K562 (cell line): ENCODE data around the gene GZMM. TPM values are rescaled to one million over a fixed set of nuclear protein-coding genes. Genes with fewer than 3 reads are reported as not detected.

Source experiments
- ATF1 ChIP-seq, 2 experiments: fragments of 450-650 bp in 1 of 2; IDR thresholded peaks; 2 replicates each; pipeline ENCODE4 v1.6.1; 2016; ENCODE audit warnings: missing compliant biosample characterization in 1 of 2, missing genetic modification characterization in 1 of 2
- ELF2 ChIP-seq: fragments of 250-450 bp; sonication (Bioruptor Pico); IDR thresholded peaks from 2 replicates; pipeline ENCODE4 v1.5.0; 2021; ENCODE audit warnings: mild to moderate bottlenecking
- ETV5 ChIP-seq: sonication (generic); formaldehyde crosslinking; IDR thresholded peaks from 2 replicates; pipeline ENCODE4 v1.4.0; 2020; ENCODE audit warnings: low read depth, mild to moderate bottlenecking, missing genetic modification reagents
- GABPA ChIP-seq: fragments of 200-800 bp; sonication (Bioruptor generic); conservative IDR thresholded peaks from 2 replicates; pipeline ENCODE4 v1.6.1; 2016; ENCODE audit warnings: low read depth, missing genetic modification characterization, missing compliant biosample characterization
- HLTF ChIP-seq: fragments of 450-650 bp; IDR thresholded peaks from 2 replicates; pipeline ENCODE4 v1.6.1; 2016
- MTA3 ChIP-seq: fragments of 450-650 bp; formaldehyde crosslinking; IDR thresholded peaks from 2 replicates; pipeline ENCODE4 v1.6.1; 2017; ENCODE audit warnings: mild to moderate bottlenecking, borderline replicate concordance
- NR1H2 ChIP-seq: sonication (generic); formaldehyde crosslinking; IDR thresholded peaks from 2 replicates; pipeline ENCODE4 v1.4.0; 2020; ENCODE audit warnings: mild to moderate bottlenecking, missing genetic modification reagents
- PHF21A ChIP-seq: fragments of 450-650 bp; IDR thresholded peaks from 2 replicates; pipeline ENCODE4 v1.6.1; 2017; ENCODE audit warnings: low read depth, borderline replicate concordance
- PRPF4 ChIP-seq: fragments of 200-400 bp; formaldehyde crosslinking; IDR thresholded peaks from one replicate; pipeline ENCODE4 v1.6.1; 2017; ENCODE audit warnings: low read length, low read depth, mild to moderate bottlenecking; ENCODE audit not compliant: insufficient read depth, poor library complexity, severe bottlenecking
- RCOR1 ChIP-seq, 2 experiments: IDR thresholded peaks; 2 replicates each; pipeline ENCODE4 v1.6.1; 2012; ENCODE audit warnings: low read depth in 2 of 2, low read length in 2 of 2, borderline replicate concordance in 1 of 2, improper control_type of control experiment in 1 of 2
- SMARCB1 ChIP-seq: IDR thresholded peaks from 2 replicates; pipeline ENCODE4 v1.6.1; 2011; ENCODE audit warnings: improper control_type of control experiment, low read depth; ENCODE audit not compliant: insufficient read length
- TAL1 ChIP-seq: fragments of 450-650 bp; IDR thresholded peaks from 2 replicates; pipeline ENCODE4 v1.6.1; 2016; ENCODE audit warnings: mild to moderate bottlenecking
- ZC3H11A ChIP-seq: IDR thresholded peaks from 2 replicates; pipeline ENCODE4 v1.6.1; 2012; ENCODE audit warnings: low read depth, low read length, improper control_type of control experiment
- ZFP1 ChIP-seq: fragments of 450-650 bp; formaldehyde crosslinking; IDR thresholded peaks from 2 replicates; pipeline ENCODE4 v1.4.0; 2020; ENCODE audit warnings: mild to moderate bottlenecking, mixed read lengths
- ZFP36 ChIP-seq: fragments of 150-350 bp; IDR thresholded peaks from 2 replicates; pipeline ENCODE4 v1.6.1; 2018; ENCODE audit warnings: low read length, low read depth; ENCODE audit not compliant: partially characterized antibody
- ZKSCAN8 ChIP-seq: fragments of 200-800 bp; sonication (Bioruptor generic); IDR thresholded peaks from 2 replicates; pipeline ENCODE4 v1.6.1; 2016; ENCODE audit warnings: missing genetic modification characterization, missing compliant biosample characterization
- polyA plus RNA-seq, 8 experiments: library from polyadenylated mRNA; depleted of rRNA in 4 of 8; stranded (reverse) in 5 of 8; unstranded in 3 of 8; fragments of >200 nt; fragmentation: Nextera tagmentation in 2 of 8; fragmentation: Illumina TruSeq in 1 of 8; extraction: Ambion mirVana in 2 of 8; extraction: Trizol in 1 of 8; gene quantifications; 2 replicates each; pipeline versions ENCODE4 v1.2.1 to v1.2.3, GENCODE V29; 2011 to 2014; ENCODE audit warnings: inconsistent platforms in 1 of 8, missing spikeins in 1 of 8
- total RNA-seq, 7 experiments: library from RNA; depleted of rRNA in 6 of 7; stranded (reverse); fragments of >200 nt in 6 of 7; fragmentation: Illumina TruSeq in 2 of 7; extraction: Trizol in 2 of 7; gene quantifications; 2 replicates each; pipeline versions ENCODE4 v1.2.1 to v1.2.3, GENCODE V29; 2011 to 2021; ENCODE audit warnings: low replicate concordance in 1 of 7
- TF ChIP-seq, protein P1 (sequence below), 2 experiments: fragments of 200-800 bp in 1 of 2; sonication (Bioruptor generic) in 1 of 2; sonication (generic) in 1 of 2; formaldehyde crosslinking in 1 of 2; IDR thresholded peaks in 1 of 2; conservative IDR thresholded peaks in 1 of 2; 2 replicates each; pipeline versions ENCODE4 v1.5.0 to v1.6.1; 2016 to 2020; ENCODE audit warnings: missing compliant biosample characterization in 1 of 2, missing genetic modification characterization in 1 of 2, missing genetic modification reagents in 1 of 2
- TF ChIP-seq, protein P2 (sequence below): sonication (generic); formaldehyde crosslinking; IDR thresholded peaks from 2 replicates; pipeline ENCODE4 v1.8.1; 2022; ENCODE audit warnings: missing genetic modification reagents
- TF ChIP-seq, protein P3 (sequence below), 2 experiments: fragments of 450-650 bp in 1 of 2; IDR thresholded peaks; 2 replicates each; pipeline ENCODE4 v1.6.1; 2011 to 2017; ENCODE audit warnings: low read depth in 2 of 2, antibody characterized with exemption in 1 of 2, borderline replicate concordance in 1 of 2, low read length in 1 of 2, mild to moderate bottlenecking in 1 of 2, mixed read lengths in 1 of 2; ENCODE audit not compliant: control insufficient read depth in 1 of 2
- TF ChIP-seq, protein P4 (sequence below): conservative IDR thresholded peaks from 2 replicates; pipeline ENCODE4 v1.6.1; 2011; ENCODE audit warnings: low read depth, mild to moderate bottlenecking, low read length; ENCODE audit not compliant: control insufficient read depth

GZMM gene
- total and polyA plus RNA-seq, 9 of the 15 experiments (the other 6 are each of a cell fraction or from before 2014, with no cell fraction given) = 0.08 to 2.6 (median 0.70) TPM; not detected in 2

DNA sequence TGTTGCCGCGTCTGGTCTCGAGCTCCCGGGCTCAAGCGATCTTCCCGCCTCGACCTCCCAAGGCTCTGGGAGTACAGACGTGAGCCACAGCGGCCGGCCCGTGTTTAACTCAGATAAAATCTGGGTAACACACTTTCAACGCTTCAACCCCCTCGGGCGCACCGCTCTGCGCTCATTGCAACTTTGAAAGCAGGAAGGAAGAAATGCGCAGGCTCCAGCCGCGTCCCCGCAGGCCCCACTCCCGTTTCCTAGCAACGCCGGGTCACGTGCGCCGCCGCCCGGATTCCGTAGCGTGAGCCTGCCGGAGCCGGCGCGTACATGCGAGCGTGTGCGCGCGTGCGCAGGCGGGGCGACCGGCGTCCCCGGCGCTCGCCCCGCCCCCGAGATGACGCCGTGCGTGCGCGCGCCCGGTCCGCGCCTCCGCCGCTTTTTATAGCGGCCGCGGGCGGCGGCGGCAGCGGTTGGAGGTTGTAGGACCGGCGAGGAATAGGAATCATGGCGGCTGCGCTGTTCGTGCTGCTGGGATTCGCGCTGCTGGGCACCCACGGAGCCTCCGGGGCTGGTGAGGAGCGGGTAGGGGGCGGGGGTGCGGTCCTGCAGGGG, 28.4 kb downstream of the GZMM start, which contains the start of gene BSG (continued):
- TF ChIP-seq, protein P1, sequence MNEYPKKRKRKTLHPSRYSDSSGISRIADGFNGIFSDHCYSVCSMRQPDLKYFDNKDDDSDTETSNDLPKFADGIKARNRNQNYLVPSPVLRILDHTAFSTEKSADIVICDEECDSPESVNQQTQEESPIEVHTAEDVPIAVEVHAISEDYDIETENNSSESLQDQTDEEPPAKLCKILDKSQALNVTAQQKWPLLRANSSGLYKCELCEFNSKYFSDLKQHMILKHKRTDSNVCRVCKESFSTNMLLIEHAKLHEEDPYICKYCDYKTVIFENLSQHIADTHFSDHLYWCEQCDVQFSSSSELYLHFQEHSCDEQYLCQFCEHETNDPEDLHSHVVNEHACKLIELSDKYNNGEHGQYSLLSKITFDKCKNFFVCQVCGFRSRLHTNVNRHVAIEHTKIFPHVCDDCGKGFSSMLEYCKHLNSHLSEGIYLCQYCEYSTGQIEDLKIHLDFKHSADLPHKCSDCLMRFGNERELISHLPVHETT (CRISPR knock-in tag; conservative IDR thresholded peaks at IDR 0.05 in 1 of 2, IDR thresholded peaks at IDR 0.05 in 1 of 2) = peak in 1 of 2 experiments; percentile 90; a peak in 2 of 4 replicates
- no peak for TF ChIP-seq ZKSCAN8 (CRISPR knock-in tag)
- TF ChIP-seq RCOR1 (IDR thresholded peaks at IDR 0.05; ENCODE audit: borderline replicate concordance in 1 of 2, low read depth in 2 of 2, low read length in 2 of 2) = peak in 1 of 2 experiments; percentile 95; a peak in 2 of 4 replicates
- TF ChIP-seq PHF21A = peak; percentile 50; the same call in 1 of the 2 replicates
- 0 out of 2 replicates have a peak, but pooled peaks have one; percentile 15 for TF ChIP-seq ELF2
- TF ChIP-seq ETV5 (CRISPR knock-in tag) = no peak
- 0 out of 2 replicates have a peak, but pooled peaks have one; percentile 11 for TF ChIP-seq ATF1 (CRISPR knock-in tag; IDR thresholded peaks at IDR 0.05)
- peak; percentile 85 for TF ChIP-seq ATF1 (tag; IDR thresholded peaks at IDR 0.05)
- peak; percentile 97 for TF ChIP-seq MTA3
- TF ChIP-seq, protein P2, sequence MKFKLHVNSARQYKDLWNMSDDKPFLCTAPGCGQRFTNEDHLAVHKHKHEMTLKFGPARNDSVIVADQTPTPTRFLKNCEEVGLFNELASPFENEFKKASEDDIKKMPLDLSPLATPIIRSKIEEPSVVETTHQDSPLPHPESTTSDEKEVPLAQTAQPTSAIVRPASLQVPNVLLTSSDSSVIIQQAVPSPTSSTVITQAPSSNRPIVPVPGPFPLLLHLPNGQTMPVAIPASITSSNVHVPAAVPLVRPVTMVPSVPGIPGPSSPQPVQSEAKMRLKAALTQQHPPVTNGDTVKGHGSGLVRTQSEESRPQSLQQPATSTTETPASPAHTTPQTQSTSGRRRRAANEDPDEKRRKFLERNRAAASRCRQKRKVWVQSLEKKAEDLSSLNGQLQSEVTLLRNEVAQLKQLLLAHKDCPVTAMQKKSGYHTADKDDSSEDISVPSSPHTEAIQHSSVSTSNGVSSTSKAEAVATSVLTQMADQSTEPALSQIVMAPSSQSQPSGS (CRISPR knock-in tag) = no peak
- no peak for TF ChIP-seq ZFP36
- TF ChIP-seq, protein P3, sequence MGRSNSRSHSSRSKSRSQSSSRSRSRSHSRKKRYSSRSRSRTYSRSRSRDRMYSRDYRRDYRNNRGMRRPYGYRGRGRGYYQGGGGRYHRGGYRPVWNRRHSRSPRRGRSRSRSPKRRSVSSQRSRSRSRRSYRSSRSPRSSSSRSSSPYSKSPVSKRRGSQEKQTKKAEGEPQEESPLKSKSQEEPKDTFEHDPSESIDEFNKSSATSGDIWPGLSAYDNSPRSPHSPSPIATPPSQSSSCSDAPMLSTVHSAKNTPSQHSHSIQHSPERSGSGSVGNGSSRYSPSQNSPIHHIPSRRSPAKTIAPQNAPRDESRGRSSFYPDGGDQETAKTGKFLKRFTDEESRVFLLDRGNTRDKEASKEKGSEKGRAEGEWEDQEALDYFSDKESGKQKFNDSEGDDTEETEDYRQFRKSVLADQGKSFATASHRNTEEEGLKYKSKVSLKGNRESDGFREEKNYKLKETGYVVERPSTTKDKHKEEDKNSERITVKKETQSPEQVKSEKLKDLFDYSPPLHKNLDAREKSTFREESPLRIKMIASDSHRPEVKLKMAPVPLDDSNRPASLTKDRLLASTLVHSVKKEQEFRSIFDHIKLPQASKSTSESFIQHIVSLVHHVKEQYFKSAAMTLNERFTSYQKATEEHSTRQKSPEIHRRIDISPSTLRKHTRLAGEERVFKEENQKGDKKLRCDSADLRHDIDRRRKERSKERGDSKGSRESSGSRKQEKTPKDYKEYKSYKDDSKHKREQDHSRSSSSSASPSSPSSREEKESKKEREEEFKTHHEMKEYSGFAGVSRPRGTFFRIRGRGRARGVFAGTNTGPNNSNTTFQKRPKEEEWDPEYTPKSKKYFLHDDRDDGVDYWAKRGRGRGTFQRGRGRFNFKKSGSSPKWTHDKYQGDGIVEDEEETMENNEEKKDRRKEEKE (IDR thresholded peaks at IDR 0.05; ENCODE audit: borderline replicate concordance in 1 of 2, control insufficient read depth in 1 of 2, low read depth in 2 of 2, low read length in 1 of 2) = no peak
- TF ChIP-seq PRPF4 = no peak
- no peak for TF ChIP-seq ZC3H11A
- no peak for TF ChIP-seq TAL1
- TF ChIP-seq ZFP1 (CRISPR knock-in tag) = no peak
- TF ChIP-seq GABPA (tag) = no peak; the same call in 1 of the 2 replicates
- TF ChIP-seq SMARCB1 = no peak
- TF ChIP-seq HLTF = no peak
- no peak for TF ChIP-seq NR1H2 (CRISPR knock-in tag)
- TF ChIP-seq, protein P4, sequence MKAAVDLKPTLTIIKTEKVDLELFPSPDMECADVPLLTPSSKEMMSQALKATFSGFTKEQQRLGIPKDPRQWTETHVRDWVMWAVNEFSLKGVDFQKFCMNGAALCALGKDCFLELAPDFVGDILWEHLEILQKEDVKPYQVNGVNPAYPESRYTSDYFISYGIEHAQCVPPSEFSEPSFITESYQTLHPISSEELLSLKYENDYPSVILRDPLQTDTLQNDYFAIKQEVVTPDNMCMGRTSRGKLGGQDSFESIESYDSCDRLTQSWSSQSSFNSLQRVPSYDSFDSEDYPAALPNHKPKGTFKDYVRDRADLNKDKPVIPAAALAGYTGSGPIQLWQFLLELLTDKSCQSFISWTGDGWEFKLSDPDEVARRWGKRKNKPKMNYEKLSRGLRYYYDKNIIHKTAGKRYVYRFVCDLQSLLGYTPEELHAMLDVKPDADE = peak; percentile 34; the same call in 1 of the 2 replicates
